ENCODE measurements around the gene UBE2I.

The UBE2I gene

GRCh38 chr16:1313721-1314369, 4.4 kb downstream of the UBE2I start:
- DNase-seq (ENCODE audit: low read depth, low spot score): no peak
- no peak overlapping the region for H3K4me3 ChIP-seq (ENCODE audit: low read depth, low read length)
- in situ Hi-C loops (cut with HindIII; ENCODE audit: low sequenced_read_pairs): no loop called here
- no peak for TF ChIP-seq CTCF (IDR thresholded peaks at IDR 0.05; ENCODE audit: low read depth, low read length)

- no peak for DNase-seq (ENCODE audit: low read depth, low spot score)
- in situ Hi-C loops (cut with HindIII; ENCODE audit: low sequenced_read_pairs): no loop called here
- TF ChIP-seq CTCF (IDR thresholded peaks at IDR 0.05; ENCODE audit: low read depth, low read length): no peak
- H3K4me3 ChIP-seq (ENCODE audit: low read depth, low read length): no peak overlapping the region
Observed at GRCh38 chr16:1314399-1315068, 5.1 kb downstream of the UBE2I start.

GRCh38 chr16:1315081-1316032, 5.9 kb downstream of the UBE2I start:
- no peak for DNase-seq (ENCODE audit: low read depth, low spot score)
- in situ Hi-C loops (cut with HindIII; ENCODE audit: low sequenced_read_pairs): no loop called here
- no peak for TF ChIP-seq CTCF (IDR thresholded peaks at IDR 0.05; ENCODE audit: low read depth, low read length)
- no peak overlapping the region for H3K4me3 ChIP-seq (ENCODE audit: low read depth, low read length)

- no peak for TF ChIP-seq CTCF (IDR thresholded peaks at IDR 0.05; ENCODE audit: low read depth, low read length)
Observed at GRCh38 chr16:1316033-1316405, 6.6 kb downstream of the UBE2I start.

GRCh38 chr16:1317479-1318267, 8.2 kb downstream of the UBE2I start:
- DNase-seq (ENCODE audit: low read depth, low spot score): no peak
- H3K4me3 ChIP-seq (ENCODE audit: low read depth, low read length): no peak overlapping the region
- in situ Hi-C loops (cut with HindIII; ENCODE audit: low sequenced_read_pairs): no loop called here
- no peak for TF ChIP-seq CTCF (IDR thresholded peaks at IDR 0.05; ENCODE audit: low read depth, low read length)

More at GRCh38 chr16:1316033-1316405, 6.6 kb downstream of the UBE2I start:
- in situ Hi-C loops (cut with HindIII; ENCODE audit: low sequenced_read_pairs): no loop called here
- no peak for DNase-seq (ENCODE audit: low read depth, low spot score)
- H3K4me3 ChIP-seq (ENCODE audit: low read depth, low read length): no peak overlapping the region

GRCh38 chr16:1318268-1318545, 8.8 kb downstream of the UBE2I start:
- DNase-seq (ENCODE audit: low read depth, low spot score): no peak
- in situ Hi-C loops (cut with HindIII; ENCODE audit: low sequenced_read_pairs): no loop called here
- TF ChIP-seq CTCF (IDR thresholded peaks at IDR 0.05; ENCODE audit: low read depth, low read length): no peak
- no peak overlapping the region for H3K4me3 ChIP-seq (ENCODE audit: low read depth, low read length)
